ENCODE results near the gene ITPKA. TPM values are rescaled to one million over a fixed set of nuclear protein-coding genes. Genes with fewer than 3 reads are reported as not detected.

ITPKA gene
- total RNA-seq, 2 donors from 2014 or later, result 0.90 TPM; not detected in 1

- Histone ChIP-seq H3K4me1 (peaks cover 0 to 45% of the 10 kb centered on the region in 2 donors), H3K9me3 (no peaks in the 10 kb centered on the region), H3K27ac (no peak overlapping the region), H3K36me3 (no peaks in the 10 kb centered on the region), H3K4me3 (no peak overlapping the region), H3K27me3 (peaks cover 7 to 23% of the 10 kb centered on the region in 2 donors)
- TF ChIP-seq, protein P1, sequence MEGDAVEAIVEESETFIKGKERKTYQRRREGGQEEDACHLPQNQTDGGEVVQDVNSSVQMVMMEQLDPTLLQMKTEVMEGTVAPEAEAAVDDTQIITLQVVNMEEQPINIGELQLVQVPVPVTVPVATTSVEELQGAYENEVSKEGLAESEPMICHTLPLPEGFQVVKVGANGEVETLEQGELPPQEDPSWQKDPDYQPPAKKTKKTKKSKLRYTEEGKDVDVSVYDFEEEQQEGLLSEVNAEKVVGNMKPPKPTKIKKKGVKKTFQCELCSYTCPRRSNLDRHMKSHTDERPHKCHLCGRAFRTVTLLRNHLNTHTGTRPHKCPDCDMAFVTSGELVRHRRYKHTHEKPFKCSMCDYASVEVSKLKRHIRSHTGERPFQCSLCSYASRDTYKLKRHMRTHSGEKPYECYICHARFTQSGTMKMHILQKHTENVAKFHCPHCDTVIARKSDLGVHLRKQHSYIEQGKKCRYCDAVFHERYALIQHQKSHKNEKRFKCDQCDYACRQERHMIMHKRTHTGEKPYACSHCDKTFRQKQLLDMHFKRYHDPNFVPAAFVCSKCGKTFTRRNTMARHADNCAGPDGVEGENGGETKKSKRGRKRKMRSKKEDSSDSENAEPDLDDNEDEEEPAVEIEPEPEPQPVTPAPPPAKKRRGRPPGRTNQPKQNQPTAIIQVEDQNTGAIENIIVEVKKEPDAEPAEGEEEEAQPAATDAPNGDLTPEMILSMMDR (IDR thresholded peaks at IDR 0.05), result no peak
- no peak for DNase-seq (ENCODE audit: low spot score)
Measured at GRCh38 chr15:41498657-41499056, 5.0 kb downstream of the ITPKA start.

GRCh38 chr15:41499109-41499851, 5.6 kb downstream of the ITPKA start:
- Histone ChIP-seq H3K9me3 (no peaks in the 10 kb centered on the region), H3K27me3 (peaks cover 7 to 23% of the 10 kb centered on the region in 2 donors), H3K4me3 (no peak overlapping the region), H3K4me1 (peaks cover 0 to 42% of the 10 kb centered on the region in 2 donors), H3K36me3 (no peaks in the 10 kb centered on the region), H3K27ac (no peak overlapping the region)
- TF ChIP-seq, protein P1 (IDR thresholded peaks at IDR 0.05), result no peak
- DNase-seq (ENCODE audit: low spot score), result no peak

DNA sequence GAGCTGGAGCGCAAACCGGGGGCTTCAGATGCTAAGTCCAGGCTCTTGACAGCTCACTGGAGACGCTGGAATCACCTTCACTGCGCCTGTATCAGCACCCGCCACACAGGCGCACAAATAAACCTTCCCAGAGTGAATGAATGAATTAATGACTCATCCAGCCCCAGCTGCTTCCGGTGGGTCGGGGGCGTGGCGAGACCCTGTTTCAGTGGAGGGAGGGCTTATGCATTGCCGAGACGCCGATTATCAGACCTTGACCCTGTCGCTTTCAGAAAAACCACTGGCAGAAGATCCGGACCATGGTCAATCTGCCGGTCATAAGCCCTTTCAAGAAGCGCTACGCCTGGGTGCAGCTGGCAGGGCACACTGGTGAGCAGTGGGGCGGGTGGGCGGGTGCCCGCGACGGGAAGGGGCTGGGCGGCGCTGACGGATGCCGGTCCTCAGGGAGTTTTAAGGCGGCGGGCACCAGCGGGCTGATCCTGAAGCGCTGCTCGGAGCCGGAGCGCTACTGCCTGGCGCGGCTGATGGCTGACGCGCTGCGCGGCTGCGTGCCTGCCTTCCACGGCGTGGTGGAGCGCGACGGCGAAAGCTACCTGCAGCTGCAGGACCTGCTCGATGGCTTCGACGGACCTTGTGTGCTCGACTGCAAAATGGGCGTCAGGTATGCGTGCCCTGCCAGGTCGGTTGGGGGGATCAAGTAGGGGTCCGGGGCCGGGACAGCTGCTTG, 7.7 kb downstream of the ITPKA start:
- TF ChIP-seq, protein P1 (IDR thresholded peaks at IDR 0.05), result no peak
- no peak for DNase-seq (ENCODE audit: low spot score)
- H3K27ac ChIP-seq, result no peak overlapping the region
- H3K9me3 ChIP-seq, result no peaks in the 10 kb centered on the region
- H3K36me3 ChIP-seq, result no peaks in the 10 kb centered on the region
- H3K4me3 ChIP-seq, result peak overlapping the region in 1 of 2 donors; percentile 34
- H3K4me1 ChIP-seq, result peaks cover 0 to 23% of the 10 kb centered on the region in 2 donors
- H3K27me3 ChIP-seq, result peaks cover 7 to 23% of the 10 kb centered on the region in 2 donors

DNA sequence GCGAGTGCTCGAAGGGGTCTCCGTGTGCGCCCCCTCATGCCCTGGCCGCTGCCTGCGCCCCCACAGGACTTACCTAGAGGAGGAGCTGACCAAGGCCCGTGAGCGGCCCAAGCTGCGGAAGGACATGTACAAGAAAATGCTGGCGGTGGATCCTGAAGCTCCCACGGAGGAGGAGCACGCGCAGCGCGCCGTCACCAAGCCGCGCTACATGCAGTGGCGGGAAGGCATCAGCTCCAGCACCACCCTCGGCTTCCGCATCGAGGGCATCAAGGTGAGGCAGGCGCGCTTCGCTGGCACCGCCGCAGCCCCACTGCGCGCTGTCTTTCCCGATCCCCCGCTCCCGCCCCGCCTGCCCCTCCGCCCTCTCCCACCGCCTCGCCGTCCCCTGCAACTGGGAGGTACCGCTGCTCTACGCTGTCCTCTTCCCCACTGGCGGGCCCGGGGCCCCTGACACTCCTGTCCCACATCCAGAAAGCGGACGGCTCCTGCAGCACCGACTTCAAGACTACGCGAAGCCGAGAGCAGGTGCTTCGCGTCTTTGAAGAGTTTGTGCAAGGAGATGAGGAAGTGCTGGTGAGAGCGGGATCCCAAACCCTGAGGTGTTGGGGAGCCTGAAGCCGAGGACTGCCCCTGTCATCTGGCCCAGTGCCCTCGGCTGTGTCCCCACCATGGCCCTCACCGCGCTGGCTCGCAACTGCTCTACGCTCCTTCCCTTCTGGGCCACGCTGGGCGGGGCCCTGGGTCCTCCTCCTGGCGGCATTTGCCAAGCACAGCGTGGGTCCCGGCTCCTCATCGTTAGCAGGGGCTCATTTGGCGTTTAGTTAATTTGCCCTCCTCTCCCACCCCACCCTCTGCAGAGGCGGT, 8.5 kb downstream of the ITPKA start:
- TF ChIP-seq, protein P1 (IDR thresholded peaks at IDR 0.05), result no peak
- DNase-seq (ENCODE audit: low spot score), result no peak
- H3K4me1 ChIP-seq, result peaks cover 0 to 23% of the 10 kb centered on the region in 2 donors
- H3K4me3 ChIP-seq, result peak overlapping the region in 1 of 2 donors; percentile 34
- H3K36me3 ChIP-seq, result no peaks in the 10 kb centered on the region
- peaks cover 7 to 23% of the 10 kb centered on the region in 2 donors for H3K27me3 ChIP-seq
- H3K27ac ChIP-seq, result no peak overlapping the region
- no peaks in the 10 kb centered on the region for H3K9me3 ChIP-seq

DNA sequence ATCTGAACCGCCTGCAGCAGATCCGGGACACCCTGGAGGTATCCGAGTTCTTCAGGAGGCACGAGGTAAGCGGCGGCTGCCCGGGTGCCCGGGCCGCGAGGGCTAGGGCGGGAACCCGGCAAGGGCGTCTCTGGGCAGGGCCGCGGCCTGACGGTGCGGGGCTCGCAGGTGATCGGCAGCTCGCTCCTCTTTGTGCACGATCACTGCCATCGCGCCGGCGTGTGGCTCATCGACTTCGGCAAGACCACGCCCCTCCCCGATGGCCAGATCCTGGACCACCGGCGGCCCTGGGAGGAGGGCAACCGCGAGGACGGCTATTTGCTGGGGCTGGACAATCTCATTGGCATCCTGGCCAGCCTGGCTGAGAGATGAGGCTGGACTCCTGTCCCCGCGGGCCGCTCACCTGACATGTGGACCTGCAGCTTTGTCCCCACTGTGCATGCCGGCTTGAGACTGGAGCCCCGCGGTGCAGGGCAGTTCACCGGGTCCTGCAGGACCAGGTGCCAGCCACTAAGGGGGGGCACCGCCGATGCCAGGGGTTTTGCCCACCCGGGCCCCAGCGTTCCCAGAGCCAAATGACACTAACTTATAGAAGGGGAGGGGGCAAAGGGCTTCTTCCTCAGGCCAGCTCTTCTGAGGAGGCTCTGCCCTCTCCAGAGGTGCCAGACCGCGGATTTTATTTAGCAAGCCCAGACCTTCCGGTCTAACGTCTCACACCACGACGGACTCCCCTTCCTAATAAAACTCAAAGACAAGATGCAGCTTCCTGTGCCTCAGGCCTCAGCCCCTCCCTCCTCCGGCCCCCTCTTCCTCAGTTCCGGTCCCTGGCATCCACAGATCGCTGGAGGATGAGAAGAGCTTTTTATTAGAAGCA, 9.4 kb downstream of the ITPKA start:
- Histone ChIP-seq H3K9me3 (no peaks in the 10 kb centered on the region), H3K27ac (no peak overlapping the region), H3K4me3 (peak overlapping the region in 1 of 2 donors; percentile 34), H3K36me3 (no peaks in the 10 kb centered on the region), H3K27me3 (peaks cover 7 to 23% of the 10 kb centered on the region in 2 donors), H3K4me1 (peaks cover 0 to 23% of the 10 kb centered on the region in 2 donors)
- DNase-seq (ENCODE audit: low spot score), result no peak
- TF ChIP-seq, protein P1 (IDR thresholded peaks at IDR 0.05), result no peak

Data from right atrium auricular region (tissue), 2 donors.